HG02885 (cell line): Measurements from ENCODE around the gene CD47.

Experiments
- ATAC-seq: cut with Tn5 transposase; IDR thresholded peaks from one replicate; pipeline ENCODE4 v1.9.1; 2021; ENCODE audit warnings: mild to moderate bottlenecking; ENCODE audit not compliant: unreplicated experiment, poor library complexity

The CD47 gene

GRCh38 chr3:107994181-107994580 lies 96.7 kb downstream of the CD47 start:
- ATAC-seq: no peak

DNA sequence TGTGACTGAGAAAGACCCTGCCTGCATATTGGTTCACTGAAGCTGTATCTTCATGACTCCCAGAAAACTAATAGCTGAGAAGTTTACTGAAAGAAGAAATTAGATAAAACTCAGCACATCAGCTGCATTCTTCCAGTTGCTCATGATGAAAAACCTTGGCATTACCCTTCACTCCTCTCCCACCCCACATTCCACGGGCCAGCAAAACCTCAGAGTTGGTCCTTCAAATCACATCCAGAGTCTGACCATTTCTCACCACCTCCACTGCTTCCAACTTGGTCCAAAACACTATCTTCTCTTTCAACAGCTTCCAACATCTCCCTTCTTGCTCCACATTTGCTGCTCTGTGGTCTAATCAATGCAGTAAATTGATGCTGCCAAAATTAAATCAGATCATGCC lies 97.1 kb downstream of the CD47 start:
- ATAC-seq: no peak
